ENCODE results near the gene KIAA2012.

KIAA2012 gene

DNA sequence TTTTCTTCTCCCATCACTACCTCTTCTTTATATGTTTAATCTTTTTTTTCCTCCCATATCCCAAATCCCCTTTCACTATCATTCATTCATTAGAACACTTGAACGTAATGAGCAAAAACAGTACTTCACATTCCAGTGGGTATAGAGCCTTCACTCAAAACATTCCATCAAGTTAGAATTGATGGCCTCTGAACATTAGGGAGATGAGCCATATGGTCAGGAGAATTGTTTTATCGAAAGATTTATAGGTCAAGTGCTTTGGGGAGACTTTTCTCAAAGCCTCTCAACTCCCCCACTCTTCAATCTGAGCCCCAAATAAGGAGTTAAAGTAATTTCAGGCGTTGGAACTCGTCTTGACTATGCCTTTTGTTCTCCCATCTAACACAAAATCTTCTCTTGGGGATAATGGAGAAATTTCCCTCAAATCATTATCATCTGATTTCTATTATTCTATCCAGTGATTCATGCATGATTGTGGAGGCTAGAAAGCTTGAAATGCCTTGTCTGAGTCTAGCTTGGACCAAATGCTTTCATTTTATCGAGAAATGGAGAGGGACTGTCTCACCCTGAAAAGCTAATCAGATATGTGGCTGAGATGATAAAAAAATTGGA, 79.2 kb downstream of the KIAA2012 start:
- no peak overlapping the region for H3K27ac ChIP-seq (ENCODE audit: low read depth, low read length)
- WGBS = 81% methylated on average over 4 of the region's 5 CpGs
- H3K4me1 ChIP-seq (ENCODE audit: insufficient read depth, low read length) = peaks cover 29% of the 10 kb centered on the region
- H3K9ac ChIP-seq (ENCODE audit: low read depth, low read length) = no peak overlapping the region
- no peaks in the 10 kb centered on the region for H3K27me3 ChIP-seq (ENCODE audit: insufficient read depth, low read length)
- H3K9me3 ChIP-seq (ENCODE audit: insufficient read depth, low read depth, low read length) = no peaks in the 10 kb centered on the region
- no peak overlapping the region for H3K4me3 ChIP-seq (ENCODE audit: low read length)
- no peaks in the 10 kb centered on the region for H3K36me3 ChIP-seq (ENCODE audit: insufficient read depth, low read length)

DNA sequence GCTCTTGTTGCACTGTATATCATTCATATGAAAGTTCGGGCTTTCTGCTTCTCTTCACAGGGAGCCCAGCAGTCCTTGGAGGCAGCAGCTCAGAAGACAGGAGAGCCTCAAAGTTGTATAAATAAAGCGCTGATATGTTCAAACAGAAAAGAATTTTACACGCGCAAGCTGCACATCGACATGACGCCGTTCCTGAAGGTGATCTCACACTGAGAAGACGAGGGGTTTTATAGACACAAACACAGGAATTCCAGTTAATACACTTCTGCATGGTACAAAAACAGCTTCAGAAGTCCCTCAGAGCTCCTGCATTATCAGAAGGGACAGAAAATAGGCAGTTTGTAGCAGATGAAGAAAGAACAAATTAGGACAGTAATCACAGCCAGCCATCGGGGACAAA, 81.6 kb downstream of the KIAA2012 start:
- H3K36me3 ChIP-seq (ENCODE audit: insufficient read depth, low read length) = no peaks in the 10 kb centered on the region
- no peak overlapping the region for H3K9ac ChIP-seq (ENCODE audit: low read depth, low read length)
- 94% methylated on average over 9 of the region's 9 CpGs for WGBS
- no peak overlapping the region for H3K4me3 ChIP-seq (ENCODE audit: low read length)
- H3K27ac ChIP-seq (ENCODE audit: low read depth, low read length) = no peak overlapping the region
- no peaks in the 10 kb centered on the region for H3K27me3 ChIP-seq (ENCODE audit: insufficient read depth, low read length)
- H3K9me3 ChIP-seq (ENCODE audit: insufficient read depth, low read depth, low read length) = no peaks in the 10 kb centered on the region
- peaks cover 5% of the 10 kb centered on the region; the same call in 1 of the 2 replicates for H3K4me1 ChIP-seq (ENCODE audit: insufficient read depth, low read length)

DNA sequence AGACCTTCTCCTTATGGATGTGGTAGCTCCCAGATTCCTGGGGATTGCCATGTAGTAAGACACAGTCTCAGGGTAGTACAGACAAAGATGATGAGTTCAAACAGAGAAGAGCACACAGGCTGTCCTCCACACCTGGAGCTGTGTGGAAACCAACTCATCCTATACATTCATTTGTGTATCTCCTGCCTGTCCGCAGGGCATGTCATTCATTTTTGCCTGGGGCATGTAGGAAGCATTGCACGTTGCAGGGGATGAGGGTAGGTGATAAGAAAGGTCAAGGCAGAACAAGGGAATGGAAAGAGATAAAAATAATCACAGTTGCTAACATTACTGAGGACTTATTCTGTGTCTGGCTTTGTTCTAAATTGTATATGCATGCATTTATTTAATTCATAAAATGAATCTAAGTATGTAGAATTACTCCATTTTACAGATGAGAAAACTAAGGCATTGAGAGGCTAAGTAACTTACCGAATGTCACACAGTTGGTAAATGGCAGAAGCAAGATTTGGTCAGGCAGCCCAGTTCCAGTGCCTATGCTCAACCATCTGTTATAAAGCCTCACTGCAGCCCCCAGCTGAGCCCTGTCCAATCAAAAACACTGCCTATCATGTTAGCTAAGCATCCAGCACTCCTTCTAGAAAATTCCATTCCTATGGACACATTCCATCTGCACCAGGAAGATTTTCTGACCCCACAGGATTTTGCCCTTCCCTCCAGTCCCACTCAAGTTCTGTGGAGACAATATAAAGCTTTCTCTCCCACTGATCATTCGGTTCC, 84.3 kb downstream of the KIAA2012 start:
- Histone ChIP-seq H3K9me3 (ENCODE audit: insufficient read depth, low read depth, low read length) (no peaks in the 10 kb centered on the region), H3K4me1 (ENCODE audit: insufficient read depth, low read length) (no peaks in the 10 kb centered on the region; the same call in 1 of the 2 replicates), H3K27me3 (ENCODE audit: insufficient read depth, low read length) (no peaks in the 10 kb centered on the region), H3K9ac (ENCODE audit: low read depth, low read length) (no peak overlapping the region), H3K36me3 (ENCODE audit: insufficient read depth, low read length) (no peaks in the 10 kb centered on the region), H3K27ac (ENCODE audit: low read depth, low read length) (no peak overlapping the region), H3K4me3 (ENCODE audit: low read length) (no peak overlapping the region)
- WGBS = 92% methylated on average over 4 of the region's 4 CpGs

DNA sequence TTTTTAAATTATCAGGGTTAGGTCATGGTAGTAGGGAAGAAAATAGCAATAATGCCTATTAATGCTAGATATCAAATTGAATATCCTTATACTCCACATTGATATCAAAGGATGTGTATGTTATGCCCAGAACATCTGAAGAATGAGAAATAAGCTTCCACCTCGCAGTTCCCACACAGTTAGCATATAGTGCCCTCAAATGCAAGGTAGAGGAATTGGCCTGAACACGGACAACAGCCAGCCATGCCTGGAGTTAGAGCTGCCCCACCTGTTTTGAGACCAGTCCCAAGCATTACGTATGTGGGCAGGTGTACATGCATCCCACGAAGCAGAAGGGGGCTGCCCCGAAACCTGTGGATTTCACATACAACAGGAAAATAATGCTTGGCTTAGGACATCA, 85.7 kb downstream of the KIAA2012 start:
- Histone ChIP-seq H3K9me3 (ENCODE audit: insufficient read depth, low read depth, low read length) (no peaks in the 10 kb centered on the region), H3K36me3 (ENCODE audit: insufficient read depth, low read length) (no peaks in the 10 kb centered on the region), H3K4me3 (ENCODE audit: low read length) (no peak overlapping the region), H3K27ac (ENCODE audit: low read depth, low read length) (no peak overlapping the region), H3K4me1 (ENCODE audit: insufficient read depth, low read length) (no peaks in the 10 kb centered on the region; the same call in 1 of the 2 replicates), H3K27me3 (ENCODE audit: insufficient read depth, low read length) (no peaks in the 10 kb centered on the region), H3K9ac (ENCODE audit: low read depth, low read length) (no peak overlapping the region)
- 77% methylated on average over 5 of the region's 5 CpGs for WGBS

DNA sequence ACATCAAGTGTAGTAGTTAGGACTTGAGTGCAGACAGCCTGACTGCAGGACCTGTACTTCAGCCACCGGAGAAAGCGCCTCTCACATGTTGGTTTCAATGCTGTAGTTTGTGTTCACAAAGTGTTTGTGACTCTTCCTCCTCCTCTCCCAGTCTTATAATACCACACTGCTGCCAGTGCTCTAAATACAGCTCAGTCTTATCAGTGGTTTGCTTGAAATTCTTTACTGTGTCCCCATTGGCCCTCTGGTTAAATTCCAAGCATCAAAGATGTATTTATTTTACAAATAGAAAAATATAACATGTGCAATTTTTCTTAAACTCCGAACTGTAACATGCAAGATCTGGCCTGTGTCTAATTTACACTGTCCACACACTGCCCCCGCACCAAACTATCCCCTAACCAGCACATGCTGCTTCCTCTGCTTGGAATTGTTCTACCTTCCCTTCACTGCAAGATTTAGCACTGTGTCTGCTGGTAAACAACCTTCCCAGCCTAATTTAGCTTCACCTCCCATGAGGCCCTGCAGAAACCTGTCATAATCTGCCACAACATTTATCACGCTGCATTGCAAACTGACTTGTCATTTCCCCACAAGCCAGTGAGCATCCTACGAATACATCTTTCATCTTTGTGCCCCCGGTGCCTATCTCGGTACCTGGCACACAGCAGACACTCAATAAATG, 88.2 kb downstream of the KIAA2012 start:
- Histone ChIP-seq H3K36me3 (ENCODE audit: insufficient read depth, low read length) (no peaks in the 10 kb centered on the region), H3K4me1 (ENCODE audit: insufficient read depth, low read length) (no peaks in the 10 kb centered on the region), H3K9me3 (ENCODE audit: insufficient read depth, low read depth, low read length) (no peaks in the 10 kb centered on the region), H3K9ac (ENCODE audit: low read depth, low read length) (no peak overlapping the region), H3K27ac (ENCODE audit: low read depth, low read length) (no peak overlapping the region), H3K4me3 (ENCODE audit: low read length) (no peak overlapping the region), H3K27me3 (ENCODE audit: insufficient read depth, low read length) (no peaks in the 10 kb centered on the region)
- WGBS = 94% methylated on average over 8 of the region's 8 CpGs

DNA sequence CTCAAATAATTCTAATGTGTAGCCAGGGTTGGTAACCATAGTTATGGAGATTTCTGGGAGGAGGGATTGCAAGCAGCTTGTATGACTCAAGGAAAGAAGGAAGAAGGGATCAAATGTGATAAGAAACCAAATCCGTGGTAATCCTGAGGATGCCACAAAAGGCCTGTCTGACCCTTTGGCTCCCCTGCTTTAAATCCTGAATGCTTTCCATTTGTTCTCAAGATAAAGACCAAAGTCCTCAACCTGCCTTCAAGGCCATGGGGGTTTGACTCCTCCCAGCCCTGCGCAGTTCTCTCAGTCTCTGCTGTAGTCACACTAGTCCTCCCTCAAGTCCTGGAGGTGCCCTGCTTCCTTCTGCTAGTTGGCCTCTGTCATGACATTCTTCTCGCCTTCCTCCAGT, 91.4 kb downstream of the KIAA2012 start:
- WGBS = 70% methylated on average over 3 of the region's 3 CpGs

DNA sequence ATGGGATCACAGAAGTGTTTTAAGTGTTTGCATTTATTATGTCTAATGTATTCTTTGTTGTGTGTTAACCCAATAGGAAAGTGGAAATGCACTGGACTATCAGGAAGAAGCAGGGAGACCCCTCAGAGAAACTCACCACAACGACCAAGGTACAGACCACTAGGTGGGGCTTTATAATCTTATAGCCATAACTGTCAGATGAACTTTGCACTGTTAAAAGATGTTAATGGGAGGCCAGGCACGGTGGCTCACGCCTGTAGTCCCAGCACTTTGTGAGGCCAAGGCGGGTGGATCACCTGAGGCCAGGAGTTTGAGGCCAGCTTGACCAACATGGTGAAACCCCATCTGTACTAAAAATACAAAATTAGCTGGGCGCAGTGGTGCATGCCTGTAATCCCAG, 92.2 kb downstream of the KIAA2012 start:
- Histone ChIP-seq H3K27ac (ENCODE audit: low read depth, low read length) (no peak overlapping the region), H3K9me3 (ENCODE audit: insufficient read depth, low read depth, low read length) (no peaks in the 10 kb centered on the region), H3K27me3 (ENCODE audit: insufficient read depth, low read length) (peaks cover 7% of the 10 kb centered on the region), H3K9ac (ENCODE audit: low read depth, low read length) (no peak overlapping the region), H3K4me3 (ENCODE audit: low read length) (no peak overlapping the region), H3K4me1 (ENCODE audit: insufficient read depth, low read length) (no peaks in the 10 kb centered on the region), H3K36me3 (ENCODE audit: insufficient read depth, low read length) (no peaks in the 10 kb centered on the region)
- WGBS = 79% methylated on average over 5 of the region's 5 CpGs

More for the DNA sequence above, 91.4 kb downstream of the KIAA2012 start:
- Histone ChIP-seq H3K9me3 (ENCODE audit: insufficient read depth, low read depth, low read length) (no peaks in the 10 kb centered on the region), H3K27me3 (ENCODE audit: insufficient read depth, low read length) (no peaks in the 10 kb centered on the region), H3K4me1 (ENCODE audit: insufficient read depth, low read length) (no peaks in the 10 kb centered on the region), H3K27ac (ENCODE audit: low read depth, low read length) (no peak overlapping the region; the same call in 1 of the 2 replicates), H3K9ac (ENCODE audit: low read depth, low read length) (no peak overlapping the region), H3K36me3 (ENCODE audit: insufficient read depth, low read length) (no peaks in the 10 kb centered on the region), H3K4me3 (ENCODE audit: low read length) (no peak overlapping the region)

DNA sequence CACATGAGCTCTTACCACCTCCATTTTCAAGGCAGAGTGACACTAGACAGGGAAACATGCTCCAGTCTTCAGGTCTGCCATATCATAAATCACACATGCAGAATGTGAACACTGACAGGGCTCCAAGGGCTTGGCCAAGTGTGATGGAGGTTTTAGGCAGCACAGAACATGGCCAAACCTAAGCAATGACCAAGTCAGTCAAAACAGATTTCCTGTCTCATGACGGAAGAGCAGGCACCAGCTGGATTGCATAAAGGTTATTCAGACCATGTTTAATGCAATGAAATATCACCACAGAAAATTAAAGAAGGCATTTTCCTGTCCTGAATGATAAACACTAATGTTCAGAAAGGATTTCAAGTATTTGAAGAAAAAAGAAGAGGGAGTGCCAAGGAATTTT, 92.9 kb downstream of the KIAA2012 start:
- WGBS = 94% methylated on average over 1 of the region's 1 CpG
- no peaks in the 10 kb centered on the region for H3K36me3 ChIP-seq (ENCODE audit: insufficient read depth, low read length)
- H3K27ac ChIP-seq (ENCODE audit: low read depth, low read length) = no peak overlapping the region
- H3K9me3 ChIP-seq (ENCODE audit: insufficient read depth, low read depth, low read length) = no peaks in the 10 kb centered on the region
- no peaks in the 10 kb centered on the region for H3K4me1 ChIP-seq (ENCODE audit: insufficient read depth, low read length)
- H3K4me3 ChIP-seq (ENCODE audit: low read length) = no peak overlapping the region
- peaks cover 14% of the 10 kb centered on the region for H3K27me3 ChIP-seq (ENCODE audit: insufficient read depth, low read length)
- no peak overlapping the region for H3K9ac ChIP-seq (ENCODE audit: low read depth, low read length)

DNA sequence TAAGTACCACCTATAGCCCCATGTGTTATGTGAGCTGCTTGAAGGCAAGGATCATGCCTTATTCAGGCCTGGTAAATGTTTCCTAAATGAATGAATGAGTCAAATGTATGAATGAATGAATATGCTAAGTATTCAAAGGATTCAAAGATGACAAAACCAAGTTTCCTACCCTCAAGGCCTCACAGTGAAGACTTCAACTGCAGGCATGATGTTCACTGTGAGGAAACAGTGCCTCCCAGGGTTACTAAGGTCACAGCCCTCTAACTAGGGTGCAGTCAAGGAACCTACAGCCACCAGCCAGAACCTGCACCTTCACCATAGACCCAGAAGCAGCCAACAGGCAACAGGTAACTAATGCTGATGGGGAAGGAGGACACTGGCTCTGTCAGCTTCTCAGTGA, 96.1 kb downstream of the KIAA2012 start:
- Histone ChIP-seq H3K27ac (ENCODE audit: low read depth, low read length) (no peak overlapping the region), H3K9me3 (ENCODE audit: insufficient read depth, low read depth, low read length) (no peaks in the 10 kb centered on the region), H3K9ac (ENCODE audit: low read depth, low read length) (no peak overlapping the region), H3K4me1 (ENCODE audit: insufficient read depth, low read length) (peaks cover 3% of the 10 kb centered on the region; the same call in 1 of the 2 replicates), H3K27me3 (ENCODE audit: insufficient read depth, low read length) (peaks cover 30% of the 10 kb centered on the region), H3K4me3 (ENCODE audit: low read length) (no peak overlapping the region), H3K36me3 (ENCODE audit: insufficient read depth, low read length) (no peaks in the 10 kb centered on the region)

DNA sequence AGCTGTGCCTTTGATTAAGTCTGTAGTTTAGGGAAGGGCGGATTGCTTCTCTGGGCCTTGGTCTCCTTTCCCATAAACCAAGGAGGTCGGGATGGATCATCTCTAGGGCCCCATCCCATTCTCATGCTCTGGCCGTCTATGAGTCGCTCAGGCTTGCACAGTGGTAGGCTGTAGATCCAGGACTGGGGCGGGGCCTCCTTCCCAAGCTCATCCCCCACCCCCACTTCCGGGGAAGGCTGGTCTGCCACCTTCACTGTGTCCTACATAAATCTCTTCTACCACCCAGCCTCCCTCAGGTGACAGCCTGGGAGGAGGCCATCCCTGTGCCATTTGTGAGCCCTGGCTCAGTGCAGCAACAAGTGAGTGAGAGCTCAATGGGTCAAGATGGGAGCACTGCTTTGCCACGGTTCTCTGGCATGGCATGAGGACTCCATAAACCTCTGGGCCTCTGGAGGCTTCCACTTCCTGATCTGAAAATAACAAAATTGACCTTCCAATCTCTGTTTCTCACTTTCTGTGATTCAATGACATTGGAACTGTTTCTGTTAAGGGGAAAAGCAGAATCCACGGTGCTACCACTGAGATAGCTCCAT, 96.9 kb downstream of the KIAA2012 start:
- 89% methylated on average over 8 of the region's 8 CpGs for WGBS
- H3K9ac ChIP-seq (ENCODE audit: low read depth, low read length) = no peak overlapping the region

More for the DNA sequence above, 96.9 kb downstream of the KIAA2012 start:
- Histone ChIP-seq H3K9me3 (ENCODE audit: insufficient read depth, low read depth, low read length) (0 out of 2 replicates have a peak, but pooled peaks cover under 1% of the 10 kb centered on the region), H3K36me3 (ENCODE audit: insufficient read depth, low read length) (no peaks in the 10 kb centered on the region), H3K27me3 (ENCODE audit: insufficient read depth, low read length) (peaks cover 30% of the 10 kb centered on the region), H3K27ac (ENCODE audit: low read depth, low read length) (no peak overlapping the region), H3K4me3 (ENCODE audit: low read length) (no peak overlapping the region), H3K4me1 (ENCODE audit: insufficient read depth, low read length) (peaks cover 3% of the 10 kb centered on the region; the same call in 1 of the 2 replicates)

Data from HUES64 (cell line).